SK-N-SH treated with all-trans-retinoic acid at 6 μM for 48 hours (cell line): ENCODE results near the gene TEAD1.
"Not testable (repeated sequence)": the region's sequence is repeated elsewhere in the genome, so short reads cannot be mapped to it uniquely, and the experiment has no call there.

Experiments
- ATAC-seq: fragments of 200-7000 bp; cut with Tn5 transposase; 3 replicates; pipeline ENCODE4 v1.9.1; 2020; ENCODE audit warnings: mild to moderate bottlenecking, moderate library complexity
- ARNTL ChIP-seq: fragments of 450-650 bp; formaldehyde crosslinking; IDR thresholded peaks from 2 replicates; pipeline ENCODE4 v1.5.0; 2020; ENCODE audit warnings: low read depth, mild to moderate bottlenecking, moderate library complexity, borderline replicate concordance
- BACH2 ChIP-seq: fragments of 250-450 bp; sonication (Bioruptor Pico); IDR thresholded peaks from 2 replicates; pipeline ENCODE4 v1.9.0; 2021; ENCODE audit warnings: mild to moderate bottlenecking, borderline replicate concordance
- CSDC2 ChIP-seq: fragments of 250-450 bp; sonication (Bioruptor Pico); IDR thresholded peaks from 2 replicates; pipeline ENCODE4 v1.5.0; 2020; ENCODE audit warnings: mild to moderate bottlenecking, moderate library complexity
- ESRRG ChIP-seq: fragments of 250-450 bp; sonication (Bioruptor Pico); IDR thresholded peaks from 2 replicates; pipeline ENCODE4 v1.6.1; 2021; ENCODE audit warnings: mild to moderate bottlenecking
- GLIS3 ChIP-seq: fragments of 250-450 bp; sonication (Bioruptor Pico); IDR thresholded peaks from 2 replicates; pipeline ENCODE4 v1.5.0; 2020; ENCODE audit warnings: mild to moderate bottlenecking, moderate library complexity
- ISL1 ChIP-seq: fragments of 250-450 bp; sonication (Bioruptor Pico); IDR thresholded peaks from 2 replicates; pipeline ENCODE4 v2.1.2; 2022; ENCODE audit warnings: mild to moderate bottlenecking, moderate library complexity
- OSR1 ChIP-seq: fragments of 250-450 bp; sonication (Bioruptor Pico); IDR thresholded peaks from 2 replicates; pipeline ENCODE4 v1.8.0; 2022; ENCODE audit warnings: moderate library complexity, mild to moderate bottlenecking, inconsistent platforms
- RARB ChIP-seq: fragments of 250-450 bp; sonication (Bioruptor Pico); IDR thresholded peaks from 2 replicates; pipeline ENCODE4 v1.8.0; 2021; ENCODE audit warnings: mild to moderate bottlenecking, moderate library complexity
- TCF4 ChIP-seq: fragments of 250-450 bp; sonication (Bioruptor Pico); IDR thresholded peaks from 2 replicates; pipeline ENCODE4 v1.8.0; 2021; ENCODE audit warnings: mild to moderate bottlenecking, moderate library complexity, borderline replicate concordance
- TOX ChIP-seq: fragments of 250-450 bp; sonication (Bioruptor Pico); IDR thresholded peaks from 2 replicates; pipeline ENCODE4 v1.8.0; 2021; ENCODE audit warnings: mild to moderate bottlenecking, moderate library complexity, borderline replicate concordance
- TSHZ2 ChIP-seq: fragments of 250-450 bp; sonication (Bioruptor Pico); IDR thresholded peaks from 2 replicates; pipeline ENCODE4 v1.5.0; 2020; ENCODE audit warnings: mild to moderate bottlenecking, moderate library complexity
- ZC3H10 ChIP-seq: fragments of 250-450 bp; sonication (Bioruptor Pico); IDR thresholded peaks from 2 replicates; pipeline ENCODE4 v1.5.1; 2021; ENCODE audit warnings: mild to moderate bottlenecking, moderate library complexity
- ZFP3 ChIP-seq: fragments of 250-450 bp; sonication (Bioruptor Pico); IDR thresholded peaks from 2 replicates; pipeline ENCODE4 v1.5.0; 2020; ENCODE audit warnings: mild to moderate bottlenecking, moderate library complexity
- ZFP30 ChIP-seq: fragments of 450-650 bp; formaldehyde crosslinking; IDR thresholded peaks from 2 replicates; pipeline ENCODE4 v1.5.0; 2022; ENCODE audit warnings: mild to moderate bottlenecking, moderate library complexity
- ZNF565 ChIP-seq: fragments of 450-650 bp; formaldehyde crosslinking; conservative IDR thresholded peaks from 2 replicates; pipeline ENCODE4 v1.5.0; 2020; ENCODE audit warnings: low read depth, mild to moderate bottlenecking, moderate library complexity
- ZNF70 ChIP-seq: fragments of 450-650 bp; formaldehyde crosslinking; IDR thresholded peaks from 2 replicates; pipeline ENCODE4 v1.5.0; 2020; ENCODE audit warnings: mild to moderate bottlenecking, moderate library complexity
- ZNF8 ChIP-seq: fragments of 450-650 bp; formaldehyde crosslinking; IDR thresholded peaks from 2 replicates; pipeline ENCODE4 v1.5.0; 2020; ENCODE audit warnings: mild to moderate bottlenecking, moderate library complexity
- TF ChIP-seq, protein P1 (sequence below): fragments of 250-450 bp; sonication (Bioruptor Pico); IDR thresholded peaks from 2 replicates; pipeline ENCODE4 v1.8.0; 2021; ENCODE audit warnings: low read depth, mild to moderate bottlenecking, moderate library complexity, borderline replicate concordance
- TF ChIP-seq, protein P2 (sequence below): fragments of 250-450 bp; sonication (Bioruptor Pico); IDR thresholded peaks from 2 replicates; pipeline ENCODE4 v1.5.1; 2021; ENCODE audit warnings: mild to moderate bottlenecking, moderate library complexity
- TF ChIP-seq, protein P3 (sequence below): fragments of 250-450 bp; sonication (Bioruptor Pico); IDR thresholded peaks from 2 replicates; pipeline ENCODE4 v1.8.0; 2020; ENCODE audit warnings: mild to moderate bottlenecking, moderate library complexity, borderline replicate concordance

TEAD1 gene

DNA sequence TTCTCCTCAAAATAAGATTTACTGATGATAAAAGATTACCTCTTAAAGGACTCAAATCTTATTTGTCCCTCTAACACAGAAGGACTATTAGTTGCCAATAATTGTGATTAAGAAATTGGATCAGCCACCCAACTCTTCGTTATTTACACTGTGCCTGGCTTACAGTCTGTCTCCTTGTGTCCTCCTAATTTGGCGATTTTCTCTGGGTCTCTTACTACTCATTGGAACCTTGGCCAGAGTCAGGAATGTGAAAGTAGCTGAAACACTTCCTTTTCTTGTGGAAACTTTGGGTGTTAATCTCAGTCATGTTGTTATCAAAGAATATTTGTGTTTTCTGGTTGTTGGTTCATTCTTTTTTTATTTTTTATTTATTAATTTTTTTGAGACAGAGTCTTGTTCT is 83.2 kb downstream of the TEAD1 start:
- ATAC-seq: no peak
- no peak for TF ChIP-seq ISL1 (CRISPR knock-in tag)
- TF ChIP-seq ESRRG (CRISPR knock-in tag): no peak
- no peak for TF ChIP-seq ZC3H10 (CRISPR knock-in tag)
- TF ChIP-seq ARNTL (CRISPR knock-in tag): no peak
- TF ChIP-seq ZFP30 (CRISPR knock-in tag): no peak
- TF ChIP-seq BACH2 (CRISPR knock-in tag): no peak
- TF ChIP-seq ZFP3 (CRISPR knock-in tag): no peak
- TF ChIP-seq GLIS3 (CRISPR knock-in tag): no peak
- TF ChIP-seq TOX: no peak
- TF ChIP-seq ZNF565 (CRISPR knock-in tag): no peak
- TF ChIP-seq CSDC2 (CRISPR knock-in tag): no peak
- no peak for TF ChIP-seq RARB
- TF ChIP-seq, protein P1, sequence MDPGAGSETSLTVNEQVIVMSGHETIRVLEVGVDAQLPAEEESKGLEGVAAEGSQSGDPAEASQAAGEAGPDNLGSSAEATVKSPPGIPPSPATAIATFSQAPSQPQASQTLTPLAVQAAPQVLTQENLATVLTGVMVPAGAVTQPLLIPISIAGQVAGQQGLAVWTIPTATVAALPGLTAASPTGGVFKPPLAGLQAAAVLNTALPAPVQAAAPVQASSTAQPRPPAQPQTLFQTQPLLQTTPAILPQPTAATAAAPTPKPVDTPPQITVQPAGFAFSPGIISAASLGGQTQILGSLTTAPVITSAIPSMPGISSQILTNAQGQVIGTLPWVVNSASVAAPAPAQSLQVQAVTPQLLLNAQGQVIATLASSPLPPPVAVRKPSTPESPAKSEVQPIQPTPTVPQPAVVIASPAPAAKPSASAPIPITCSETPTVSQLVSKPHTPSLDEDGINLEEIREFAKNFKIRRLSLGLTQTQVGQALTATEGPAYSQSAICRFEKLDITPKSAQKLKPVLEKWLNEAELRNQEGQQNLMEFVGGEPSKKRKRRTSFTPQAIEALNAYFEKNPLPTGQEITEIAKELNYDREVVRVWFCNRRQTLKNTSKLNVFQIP (CRISPR knock-in tag): no peak

DNA sequence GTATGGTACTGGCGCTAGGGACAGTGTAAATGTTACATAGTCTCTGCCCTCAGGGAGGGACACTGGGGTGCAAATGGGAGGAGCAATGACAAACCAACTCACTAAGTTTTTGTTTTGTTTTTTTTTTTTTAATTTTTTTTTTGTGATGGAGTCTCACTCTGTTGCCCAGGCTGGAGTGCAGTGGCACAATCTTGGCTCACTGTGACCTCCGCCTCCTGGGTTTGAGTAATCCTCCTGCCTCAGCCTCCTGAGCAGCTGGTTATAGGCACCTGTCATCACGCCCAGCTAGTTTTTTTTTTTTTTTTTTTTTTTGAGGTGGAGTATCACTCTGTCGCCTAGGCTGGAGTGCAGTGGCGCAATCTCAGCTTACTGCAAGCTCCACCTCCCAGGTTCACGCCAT is 83.9 kb downstream of the TEAD1 start:
- not testable (repeated sequence) for ATAC-seq

DNA sequence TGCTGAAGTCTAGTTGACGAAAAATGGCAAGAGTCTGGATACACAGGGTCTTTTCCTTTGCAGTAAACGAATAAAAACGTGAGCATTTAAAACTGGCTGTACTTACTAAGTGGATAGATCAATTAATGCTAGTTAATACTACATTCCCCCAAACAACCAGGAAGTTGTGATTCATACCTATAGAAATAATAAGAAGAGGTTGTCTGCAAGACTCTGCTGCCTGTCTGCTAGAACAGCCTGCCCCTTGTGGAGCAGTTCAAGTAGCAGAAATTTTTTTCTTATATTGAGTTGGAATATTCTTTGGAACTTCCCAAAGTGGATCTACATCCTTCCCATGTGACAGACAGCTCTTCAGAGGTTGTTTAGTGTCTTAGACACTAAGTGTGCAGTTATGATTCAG is 86.8 kb downstream of the TEAD1 start:
- no peak for TF ChIP-seq ZFP3 (CRISPR knock-in tag)
- TF ChIP-seq RARB: no peak
- TF ChIP-seq ARNTL (CRISPR knock-in tag): no peak
- TF ChIP-seq, protein P2, sequence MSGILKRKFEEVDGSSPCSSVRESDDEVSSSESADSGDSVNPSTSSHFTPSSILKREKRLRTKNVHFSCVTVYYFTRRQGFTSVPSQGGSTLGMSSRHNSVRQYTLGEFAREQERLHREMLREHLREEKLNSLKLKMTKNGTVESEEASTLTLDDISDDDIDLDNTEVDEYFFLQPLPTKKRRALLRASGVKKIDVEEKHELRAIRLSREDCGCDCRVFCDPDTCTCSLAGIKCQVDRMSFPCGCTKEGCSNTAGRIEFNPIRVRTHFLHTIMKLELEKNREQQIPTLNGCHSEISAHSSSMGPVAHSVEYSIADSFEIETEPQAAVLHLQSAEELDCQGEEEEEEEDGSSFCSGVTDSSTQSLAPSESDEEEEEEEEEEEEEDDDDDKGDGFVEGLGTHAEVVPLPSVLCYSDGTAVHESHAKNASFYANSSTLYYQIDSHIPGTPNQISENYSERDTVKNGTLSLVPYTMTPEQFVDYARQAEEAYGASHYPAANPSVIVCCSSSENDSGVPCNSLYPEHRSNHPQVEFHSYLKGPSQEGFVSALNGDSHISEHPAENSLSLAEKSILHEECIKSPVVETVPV (CRISPR knock-in tag): no peak
- TF ChIP-seq CSDC2 (CRISPR knock-in tag): no peak
- TF ChIP-seq TSHZ2 (CRISPR knock-in tag): no peak
- TF ChIP-seq ESRRG (CRISPR knock-in tag): no peak
- TF ChIP-seq TOX: no peak
- TF ChIP-seq TCF4 (CRISPR knock-in tag): no peak
- TF ChIP-seq ZNF8: no peak
- TF ChIP-seq ZNF70: no peak
- TF ChIP-seq, protein P3, sequence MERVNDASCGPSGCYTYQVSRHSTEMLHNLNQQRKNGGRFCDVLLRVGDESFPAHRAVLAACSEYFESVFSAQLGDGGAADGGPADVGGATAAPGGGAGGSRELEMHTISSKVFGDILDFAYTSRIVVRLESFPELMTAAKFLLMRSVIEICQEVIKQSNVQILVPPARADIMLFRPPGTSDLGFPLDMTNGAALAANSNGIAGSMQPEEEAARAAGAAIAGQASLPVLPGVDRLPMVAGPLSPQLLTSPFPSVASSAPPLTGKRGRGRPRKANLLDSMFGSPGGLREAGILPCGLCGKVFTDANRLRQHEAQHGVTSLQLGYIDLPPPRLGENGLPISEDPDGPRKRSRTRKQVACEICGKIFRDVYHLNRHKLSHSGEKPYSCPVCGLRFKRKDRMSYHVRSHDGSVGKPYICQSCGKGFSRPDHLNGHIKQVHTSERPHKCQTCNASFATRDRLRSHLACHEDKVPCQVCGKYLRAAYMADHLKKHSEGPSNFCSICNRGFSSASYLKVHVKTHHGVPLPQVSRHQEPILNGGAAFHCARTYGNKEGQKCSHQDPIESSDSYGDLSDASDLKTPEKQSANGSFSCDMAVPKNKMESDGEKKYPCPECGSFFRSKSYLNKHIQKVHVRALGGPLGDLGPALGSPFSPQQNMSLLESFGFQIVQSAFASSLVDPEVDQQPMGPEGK (CRISPR knock-in tag): no peak
- TF ChIP-seq ISL1 (CRISPR knock-in tag): no peak

GRCh38 chr11:12762278-12762677 is 88.1 kb downstream of the TEAD1 start:
- ATAC-seq: no peak
- no peak for TF ChIP-seq BACH2 (CRISPR knock-in tag)
- no peak for TF ChIP-seq TCF4 (CRISPR knock-in tag)
- TF ChIP-seq OSR1 (CRISPR knock-in tag): no peak

More for the DNA sequence above, 86.8 kb downstream of the TEAD1 start:
- ATAC-seq: peak; percentile 60
